HCT116 (cell line): Measurements from ENCODE around the gene ARMH3. TPM values are rescaled to one million over a fixed set of nuclear protein-coding genes. Genes with fewer than 3 reads are reported as not detected.

Source experiments
- ATAC-seq: fragments of 200-7000 bp; cut with Tn5 transposase; 2 replicates; pipeline ENCODE4 v1.9.1; 2020; ENCODE audit warnings: mild to moderate bottlenecking, moderate library complexity
- BruUV-seq: library from RNA; stranded (reverse); fragments of 400-500 nt; replicated peaks from 2 replicates; lab custom pipeline; 2021; lab: Mats Ljungman, UMichigan
- CTCF ChIA-PET: fragments of 300-600 bp; sonication (Branson Sonifier 250); formaldehyde crosslinking; loops from one replicate; lab custom pipeline; 2021; ENCODE audit warnings: antibody characterized with exemption; lab: Charles Lee
- POLR2A ChIA-PET: fragments of 300-600, 350-600 bp; sonication (Branson Sonifier 250); formaldehyde crosslinking; loops from one replicate; lab custom pipeline; 2021; ENCODE audit warnings: antibody characterized with exemption; lab: Charles Lee
- RAD21 ChIA-PET, 2 experiments: fragments of 300-600 bp; sonication (Branson Sonifier 250); formaldehyde crosslinking; loops; one replicate each; lab custom pipeline; 2023; ENCODE audit warnings: low total read pairs in 2 of 2; ENCODE audit not compliant: uncharacterized antibody in 2 of 2, unreplicated experiment in 2 of 2, low non-redundant PET in 1 of 2; lab: Charles Lee
- DNase-seq: peaks from one replicate; pipeline ENCODE4 v3.0.0-alpha.2; 2010; ENCODE audit warnings: low read depth, low spot score
- H2AFZ ChIP-seq: fragments of 200-600 bp; shearing (Covaris generic), sonication (generic); 2 replicates; pipeline ENCODE4 v1.6.1; 2017; ENCODE audit warnings: low read depth, mixed run types, mixed read lengths, antibody characterized with exemption, low read length; ENCODE audit not compliant: poor library complexity, severe bottlenecking
- H3K27ac ChIP-seq: 2 replicates; pipeline ENCODE4 v1.5.1; 2012; ENCODE audit warnings: low read depth, low read length
- H3K27me3 ChIP-seq: fragments of 200-600 bp; sonication (generic); 2 replicates; pipeline ENCODE4 v1.6.1; 2016; ENCODE audit warnings: mixed run types, low read length, mixed read lengths; ENCODE audit not compliant: insufficient read depth
- H3K36me3 ChIP-seq, 2 experiments: fragments of 200-500 bp in 1 of 2; fragments of 200-600 bp in 1 of 2; sonication (Bioruptor generic) in 1 of 2; sonication (generic) in 1 of 2; 2 replicates each; pipeline versions ENCODE4 v1.5.1 to v1.6.1; 2014 to 2016; ENCODE audit warnings: low read length in 2 of 2, inconsistent platforms in 1 of 2, mixed read lengths in 1 of 2, mixed run types in 1 of 2; ENCODE audit not compliant: insufficient read depth in 2 of 2, control insufficient read depth in 1 of 2
- H3K4me1 ChIP-seq, 2 experiments: fragments of 200-600 bp in 1 of 2; sonication (generic) in 1 of 2; 2 replicates each; pipeline versions ENCODE4 v1.5.1 to v1.6.1; 2012 to 2017; ENCODE audit warnings: low read length in 2 of 2, inconsistent platforms in 1 of 2, mild to moderate bottlenecking in 1 of 2, mixed read lengths in 1 of 2, mixed run types in 1 of 2, moderate library complexity in 1 of 2; ENCODE audit not compliant: insufficient read depth in 2 of 2, control insufficient read depth in 1 of 2
- H3K4me2 ChIP-seq: fragments of 200-600 bp; sonication (generic); 2 replicates; pipeline ENCODE4 v1.6.1; 2017; ENCODE audit warnings: mixed run types, low read length, mixed read lengths
- H3K4me3 ChIP-seq, 2 experiments: fragments of 200-600 bp in 1 of 2; sonication (generic) in 1 of 2; replicated peaks in 1 of 2; 2 replicates each; pipeline ENCODE4 v1.5.1; 2011 to 2016; ENCODE audit warnings: low read length in 2 of 2, control low read depth in 1 of 2, low read depth in 1 of 2, mild to moderate bottlenecking in 1 of 2, mixed read lengths in 1 of 2, mixed run types in 1 of 2
- H3K79me2 ChIP-seq: fragments of 200-600 bp; sonication (generic); 2 replicates; pipeline ENCODE4 v1.6.1; 2017; ENCODE audit warnings: mild to moderate bottlenecking, mixed run types, low read length, moderate library complexity, mixed read lengths; ENCODE audit not compliant: insufficient read depth
- H3K9ac ChIP-seq: fragments of 200-600 bp; sonication (generic); 2 replicates; pipeline ENCODE4 v1.6.1; 2016; ENCODE audit warnings: low read length, mixed read lengths
- H3K9me2 ChIP-seq: fragments of 200-600 bp; sonication (generic), shearing (Covaris generic); 2 replicates; pipeline ENCODE4 v1.6.1; 2017; ENCODE audit warnings: mixed run types, mild to moderate bottlenecking, moderate library complexity; ENCODE audit not compliant: insufficient read depth
- H3K9me3 ChIP-seq, 2 experiments: fragments of 200-500 bp in 1 of 2; fragments of 200-600 bp in 1 of 2; sonication (Bioruptor generic) in 1 of 2; sonication (generic) in 1 of 2; 2 replicates each; pipeline ENCODE4 v1.6.1; 2014 to 2017; ENCODE audit warnings: low read length in 2 of 2, mixed read lengths in 2 of 2, inconsistent platforms in 1 of 2, low read depth in 1 of 2, mild to moderate bottlenecking in 1 of 2, mixed run types in 1 of 2, moderate library complexity in 1 of 2; ENCODE audit not compliant: control insufficient read depth in 1 of 2, insufficient read depth in 1 of 2
- H4K20me1 ChIP-seq: fragments of 200-600 bp; sonication (generic), shearing (Covaris generic); 2 replicates; pipeline ENCODE4 v1.6.1; 2017; ENCODE audit warnings: mixed run types, mild to moderate bottlenecking, moderate library complexity; ENCODE audit not compliant: insufficient read depth
- CBX3 ChIP-seq: IDR thresholded peaks from 2 replicates; pipeline ENCODE4 v1.6.1; 2012; ENCODE audit warnings: low read depth
- JUND ChIP-seq: IDR thresholded peaks from 2 replicates; pipeline ENCODE4 v1.6.1; 2012
- POLR2A ChIP-seq: IDR thresholded peaks from 2 replicates; pipeline ENCODE4 v1.7.0; 2011; ENCODE audit warnings: borderline replicate concordance; ENCODE audit not compliant: insufficient read depth, insufficient read length; ENCODE audit errors: extremely low read depth
- POLR2AphosphoS5 ChIP-seq: IDR thresholded peaks from 2 replicates; pipeline ENCODE4 v1.6.1; 2011; ENCODE audit warnings: mild to moderate bottlenecking, low read depth, low read length, moderate library complexity
- SP1 ChIP-seq: IDR thresholded peaks from 2 replicates; pipeline ENCODE4 v1.6.1; 2012; ENCODE audit warnings: low read depth
- TCF7L2 ChIP-seq: IDR thresholded peaks from 2 replicates; pipeline ENCODE4 v1.7.0; 2011; ENCODE audit warnings: borderline replicate concordance, inconsistent platforms; ENCODE audit not compliant: insufficient read depth, insufficient read length; ENCODE audit errors: extremely low read depth
- YY1 ChIP-seq: IDR thresholded peaks from 2 replicates; pipeline ENCODE4 v1.6.1; 2011; ENCODE audit warnings: low read length, low read depth, moderate library complexity, mild to moderate bottlenecking; ENCODE audit not compliant: insufficient replicate concordance; ENCODE audit errors: extremely low read depth
- intact Hi-C: fragments of 100-400 bp; cut with micrococcal nuclease; formaldehyde crosslinking; loops from 2 replicates; pipeline ENCODE4 v1.10.0; 2022
- total RNA-seq: library from RNA; stranded (reverse); gene quantifications from one replicate; pipeline ENCODE4 v1.2.1, GENCODE V29; 2021; ENCODE audit not compliant: unreplicated experiment
- TF ChIP-seq, protein P1 (sequence below), 3 experiments: fragments of 200-600 bp in 1 of 3; sonication (generic) in 1 of 3; IDR thresholded peaks in 2 of 3; conservative IDR thresholded peaks in 1 of 3; 2 replicates each; pipeline ENCODE4 v1.5.1; 2012 to 2017; ENCODE audit warnings: low read depth in 2 of 3, low read length in 2 of 3, antibody characterized with exemption in 1 of 3, borderline replicate concordance in 1 of 3, control low read depth in 1 of 3, mild to moderate bottlenecking in 1 of 3, mixed read lengths in 1 of 3, mixed run types in 1 of 3, moderate library complexity in 1 of 3; ENCODE audit not compliant: insufficient read depth in 1 of 3
- TF ChIP-seq, protein P2 (sequence below): IDR thresholded peaks from 2 replicates; pipeline ENCODE4 v1.6.1; 2012; ENCODE audit warnings: low read depth
- TF ChIP-seq, protein P3 (sequence below): IDR thresholded peaks from 2 replicates; pipeline ENCODE4 v1.6.1; 2012

Gene ARMH3
- total RNA-seq, 1 experiment from 2014 or later, result 30.4 TPM

GRCh38 chr10:101886521-101887312 is 169.3 kb downstream of the ARMH3 start:
- ChIA-PET POLR2A (no interaction called here), RAD21 (no interaction called here), CTCF (interaction anchor here (1.6 to 8.0 kb wide), 2 partner anchors 123 to 124 kb away, joined by 11 to 92 read pairs; no protein-coding TSS in a partner anchor)
- Histone ChIP-seq H3K9me3 (no peaks in the 10 kb centered on the region), H3K4me3 (no peak overlapping the region), H3K27ac (no peak overlapping the region), H3K4me2 (no peak overlapping the region), H3K9ac (no peak overlapping the region), H3K36me3 (no peaks in the 10 kb centered on the region), H3K27me3 (no peaks in the 10 kb centered on the region), H3K4me1 (peaks cover 4 to 5% of the 10 kb centered on the region in 2 experiments; a peak in 1 of 4 replicates), H3K9me2 (no peaks in the 10 kb centered on the region), H2AFZ (no peak overlapping the region), H4K20me1 (no peaks in the 10 kb centered on the region), H3K79me2 (no peaks in the 10 kb centered on the region)
- intact Hi-C loops, result no loop called here
- TF ChIP-seq POLR2A (no peak), TCF7L2 (no peak), SP1 (no peak), CBX3 (no peak), JUND (no peak), YY1 (no peak), POLR2AphosphoS5 (no peak)
- TF ChIP-seq, protein P1, sequence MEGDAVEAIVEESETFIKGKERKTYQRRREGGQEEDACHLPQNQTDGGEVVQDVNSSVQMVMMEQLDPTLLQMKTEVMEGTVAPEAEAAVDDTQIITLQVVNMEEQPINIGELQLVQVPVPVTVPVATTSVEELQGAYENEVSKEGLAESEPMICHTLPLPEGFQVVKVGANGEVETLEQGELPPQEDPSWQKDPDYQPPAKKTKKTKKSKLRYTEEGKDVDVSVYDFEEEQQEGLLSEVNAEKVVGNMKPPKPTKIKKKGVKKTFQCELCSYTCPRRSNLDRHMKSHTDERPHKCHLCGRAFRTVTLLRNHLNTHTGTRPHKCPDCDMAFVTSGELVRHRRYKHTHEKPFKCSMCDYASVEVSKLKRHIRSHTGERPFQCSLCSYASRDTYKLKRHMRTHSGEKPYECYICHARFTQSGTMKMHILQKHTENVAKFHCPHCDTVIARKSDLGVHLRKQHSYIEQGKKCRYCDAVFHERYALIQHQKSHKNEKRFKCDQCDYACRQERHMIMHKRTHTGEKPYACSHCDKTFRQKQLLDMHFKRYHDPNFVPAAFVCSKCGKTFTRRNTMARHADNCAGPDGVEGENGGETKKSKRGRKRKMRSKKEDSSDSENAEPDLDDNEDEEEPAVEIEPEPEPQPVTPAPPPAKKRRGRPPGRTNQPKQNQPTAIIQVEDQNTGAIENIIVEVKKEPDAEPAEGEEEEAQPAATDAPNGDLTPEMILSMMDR (IDR thresholded peaks at IDR 0.05 in 2 of 3, conservative IDR thresholded peaks at IDR 0.05 in 1 of 3; ENCODE audit: borderline replicate concordance in 1 of 3, insufficient read depth in 1 of 3, low read depth in 2 of 3, low read length in 2 of 3), result no peak
- TF ChIP-seq, protein P2, sequence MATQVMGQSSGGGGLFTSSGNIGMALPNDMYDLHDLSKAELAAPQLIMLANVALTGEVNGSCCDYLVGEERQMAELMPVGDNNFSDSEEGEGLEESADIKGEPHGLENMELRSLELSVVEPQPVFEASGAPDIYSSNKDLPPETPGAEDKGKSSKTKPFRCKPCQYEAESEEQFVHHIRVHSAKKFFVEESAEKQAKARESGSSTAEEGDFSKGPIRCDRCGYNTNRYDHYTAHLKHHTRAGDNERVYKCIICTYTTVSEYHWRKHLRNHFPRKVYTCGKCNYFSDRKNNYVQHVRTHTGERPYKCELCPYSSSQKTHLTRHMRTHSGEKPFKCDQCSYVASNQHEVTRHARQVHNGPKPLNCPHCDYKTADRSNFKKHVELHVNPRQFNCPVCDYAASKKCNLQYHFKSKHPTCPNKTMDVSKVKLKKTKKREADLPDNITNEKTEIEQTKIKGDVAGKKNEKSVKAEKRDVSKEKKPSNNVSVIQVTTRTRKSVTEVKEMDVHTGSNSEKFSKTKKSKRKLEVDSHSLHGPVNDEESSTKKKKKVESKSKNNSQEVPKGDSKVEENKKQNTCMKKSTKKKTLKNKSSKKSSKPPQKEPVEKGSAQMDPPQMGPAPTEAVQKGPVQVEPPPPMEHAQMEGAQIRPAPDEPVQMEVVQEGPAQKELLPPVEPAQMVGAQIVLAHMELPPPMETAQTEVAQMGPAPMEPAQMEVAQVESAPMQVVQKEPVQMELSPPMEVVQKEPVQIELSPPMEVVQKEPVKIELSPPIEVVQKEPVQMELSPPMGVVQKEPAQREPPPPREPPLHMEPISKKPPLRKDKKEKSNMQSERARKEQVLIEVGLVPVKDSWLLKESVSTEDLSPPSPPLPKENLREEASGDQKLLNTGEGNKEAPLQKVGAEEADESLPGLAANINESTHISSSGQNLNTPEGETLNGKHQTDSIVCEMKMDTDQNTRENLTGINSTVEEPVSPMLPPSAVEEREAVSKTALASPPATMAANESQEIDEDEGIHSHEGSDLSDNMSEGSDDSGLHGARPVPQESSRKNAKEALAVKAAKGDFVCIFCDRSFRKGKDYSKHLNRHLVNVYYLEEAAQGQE, result no peak
- TF ChIP-seq, protein P3, sequence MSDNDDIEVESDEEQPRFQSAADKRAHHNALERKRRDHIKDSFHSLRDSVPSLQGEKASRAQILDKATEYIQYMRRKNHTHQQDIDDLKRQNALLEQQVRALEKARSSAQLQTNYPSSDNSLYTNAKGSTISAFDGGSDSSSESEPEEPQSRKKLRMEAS, result no peak
- TSS peak; percentile 13 for BruUV-seq
- DNase-seq, result no peak
- no peak for ATAC-seq
